Tibial nerve (tissue), 4 donors: ENCODE results near the gene MYCBPAP. TPM values are rescaled to one million over a fixed set of nuclear protein-coding genes. Genes with fewer than 3 reads are reported as not detected.

Experiments used
- DNase-seq, 2 donors: peaks; one replicate each; pipeline ENCODE4 v3.0.0-alpha.2; 2019; ENCODE audit warnings: low spot score in 2 of 2
- H3K27ac ChIP-seq, 4 donors: fragments of 200-600 bp; sonication (generic) in 3 of 4; one replicate each; pipeline ENCODE4 v1.5.1; 2017 to 2019; ENCODE audit warnings: mild to moderate bottlenecking in 1 of 4
- H3K27me3 ChIP-seq, 2 donors: fragments of 200-600 bp; sonication (generic) in 1 of 2; one replicate each; pipeline versions ENCODE4 v1.5.1 to v1.6.0; 2017 to 2019
- H3K36me3 ChIP-seq, 3 donors: fragments of 200-600 bp; sonication (generic); one replicate each; pipeline ENCODE4 v1.5.1; 2018 to 2019
- H3K4me1 ChIP-seq, 4 donors: fragments of 200-600 bp; sonication (generic) in 3 of 4; one replicate each; pipeline ENCODE4 v1.5.1; 2017 to 2019
- H3K4me3 ChIP-seq, 4 donors: fragments of 200-600 bp; sonication (generic) in 3 of 4; one replicate each; pipeline ENCODE4 v1.5.1; 2017 to 2019; ENCODE audit warnings: mild to moderate bottlenecking in 1 of 4, moderate library complexity in 1 of 4
- H3K9me3 ChIP-seq, 4 donors: fragments of 200-600 bp; sonication (generic) in 3 of 4; one replicate each; pipeline ENCODE4 v1.5.1; 2017 to 2019
- CTCF ChIP-seq, 5 experiments: fragments of 200-600 bp in 3 of 5; fragments of 450-650 bp in 2 of 5; sonication (generic) in 3 of 5; IDR thresholded peaks; one replicate each; pipeline ENCODE4 v1.5.1; 2016 to 2019; ENCODE audit warnings: antibody characterized with exemption in 5 of 5, mild to moderate bottlenecking in 3 of 5, moderate library complexity in 2 of 5
- EP300 ChIP-seq, 2 donors: sonication (generic); formaldehyde crosslinking; IDR thresholded peaks; one replicate each; pipeline ENCODE4 v1.6.1; 2017; ENCODE audit warnings: antibody characterized with exemption in 2 of 2, mild to moderate bottlenecking in 1 of 2
- POLR2A ChIP-seq, 2 donors: fragments of 450-650 bp; IDR thresholded peaks; one replicate each; pipeline ENCODE4 v1.6.1; 2017; ENCODE audit warnings: antibody characterized with exemption in 2 of 2, mild to moderate bottlenecking in 2 of 2, moderate library complexity in 2 of 2
- WGBS, 2 donors: methylation state at CpG; one replicate each; pipeline ENCODE4 v1.1.5; 2018; 5-methylcytosine and 5-hydroxymethylcytosine counted together
- total RNA-seq, 4 donors: library from RNA; depleted of rRNA; stranded (reverse); fragments of >200 nt; gene quantifications; one replicate each; pipeline ENCODE4 v1.1.0, GENCODE V29; 2016

The MYCBPAP gene
- total RNA-seq, 4 donors from 2014 or later: 1.2 to 6.8 (median 4.0) TPM

GRCh38 chr17:50468304-50469207 lies 39.7 kb upstream of the MYCBPAP start, which contains the start of gene CHAD:
TSS of gene CHAD (minus strand) at chr17:50468880. CDS start at chr17:50468813, 67 bp downstream.
- TF ChIP-seq EP300 (IDR thresholded peaks at IDR 0.05): no peak
- no peak for TF ChIP-seq CTCF (IDR thresholded peaks at IDR 0.05)
- no peak for TF ChIP-seq POLR2A (IDR thresholded peaks at IDR 0.05)
- WGBS, 2 donors: 31 to 32% methylated on average over 41 to 60 of the region's 71 CpGs

GRCh38 chr17:50469208-50469605 lies 39.0 kb upstream of the MYCBPAP start:
- TF ChIP-seq POLR2A (IDR thresholded peaks at IDR 0.05) (no peak), CTCF (IDR thresholded peaks at IDR 0.05) (no peak), EP300 (IDR thresholded peaks at IDR 0.05) (no peak)
- H3K27ac ChIP-seq: no peak overlapping the region
- WGBS, 2 donors: 5 to 15% methylated on average over 14 to 33 of the region's 37 CpGs

More at GRCh38 chr17:50468304-50469207, 39.7 kb upstream of the MYCBPAP start, which contains the start of gene CHAD:
- no peak for DNase-seq
- Histone ChIP-seq H3K4me1 (peaks cover 0 to 18% (median 13%) of the 10 kb centered on the region in 4 donors), H3K36me3 (peaks cover 0 to 50% (median 0%) of the 10 kb centered on the region in 3 donors), H3K4me3 (peak within 1 kb of the TSS in 3 of 4 donors; percentile 4 to 38 (median 5)), H3K9me3 (no peaks in the 10 kb centered on the region), H3K27me3 (peaks cover 0 to 17% of the 10 kb centered on the region in 2 donors), H3K27ac (no peak within 1 kb of the TSS)

GRCh38 chr17:50469671-50470305 lies 38.5 kb upstream of the MYCBPAP start:
- peaks cover 0 to 17% of the 10 kb centered on the region in 2 donors for H3K27me3 ChIP-seq
- H3K4me1 ChIP-seq: peaks cover 0 to 18% (median 13%) of the 10 kb centered on the region in 4 donors
- no peaks in the 10 kb centered on the region for H3K9me3 ChIP-seq
- WGBS, 2 donors: 58 to 73% methylated on average over 17 to 19 of the region's 19 CpGs
- TF ChIP-seq POLR2A (IDR thresholded peaks at IDR 0.05): no peak
- no peak for TF ChIP-seq EP300 (IDR thresholded peaks at IDR 0.05)
- TF ChIP-seq CTCF (IDR thresholded peaks at IDR 0.05): no peak
- no peak overlapping the region for H3K27ac ChIP-seq
- DNase-seq: no peak
- H3K4me3 ChIP-seq: no peak overlapping the region
- H3K36me3 ChIP-seq: peaks cover 0 to 50% (median 0%) of the 10 kb centered on the region in 3 donors

More at GRCh38 chr17:50469208-50469605, 39.0 kb upstream of the MYCBPAP start:
- Histone ChIP-seq H3K9me3 (no peaks in the 10 kb centered on the region), H3K36me3 (peaks cover 0 to 50% (median 0%) of the 10 kb centered on the region in 3 donors), H3K4me1 (peaks cover 0 to 18% (median 13%) of the 10 kb centered on the region in 4 donors), H3K27me3 (peaks cover 0 to 17% of the 10 kb centered on the region in 2 donors), H3K4me3 (peak overlapping the region in 2 of 4 donors; percentile 4 to 38)
- no peak for DNase-seq

GRCh38 chr17:50470426-50470825 lies 37.8 kb upstream of the MYCBPAP start:
- H3K27ac ChIP-seq: no peak overlapping the region
- H3K36me3 ChIP-seq: peaks cover 0 to 47% (median 0%) of the 10 kb centered on the region in 3 donors
- peaks cover 0 to 18% (median 13%) of the 10 kb centered on the region in 4 donors for H3K4me1 ChIP-seq
- WGBS, 2 donors: 75 to 89% methylated on average over 6 of the region's 6 CpGs
- H3K27me3 ChIP-seq: peaks cover 0 to 17% of the 10 kb centered on the region in 2 donors
- TF ChIP-seq EP300 (IDR thresholded peaks at IDR 0.05): no peak
- TF ChIP-seq CTCF (IDR thresholded peaks at IDR 0.05): no peak
- TF ChIP-seq POLR2A (IDR thresholded peaks at IDR 0.05): no peak
- no peak for DNase-seq
- H3K4me3 ChIP-seq: no peak overlapping the region
- no peaks in the 10 kb centered on the region for H3K9me3 ChIP-seq
